ENCODE results near the gene LIMCH1. TPM values are rescaled to one million over a fixed set of nuclear protein-coding genes. Genes with fewer than 3 reads are reported as not detected.
"Not testable (repeated sequence)": the region's sequence is repeated elsewhere in the genome, so short reads cannot be mapped to it uniquely, and the experiment has no call there.

LIMCH1 gene
- total RNA-seq, 1 experiment from 2014 or later, result 3.3 TPM

GRCh38 chr4:41647383-41647782 is 109.4 kb downstream of the LIMCH1 start:
- Histone ChIP-seq H3K9ac (ENCODE audit: extremely low read depth, insufficient read length, low read length) (no peak overlapping the region), H3K14ac (ENCODE audit: insufficient read depth, low read length) (no peak overlapping the region), H4K5ac (ENCODE audit: insufficient read length, low read depth, low read length) (no peak overlapping the region), H3K79me2 (ENCODE audit: insufficient read depth, low read length) (no peaks in the 10 kb centered on the region), H2BK120ac (ENCODE audit: low read depth, low read length, poor library complexity, severe bottlenecking) (no peak overlapping the region), H4K20me1 (ENCODE audit: control insufficient read depth, insufficient read depth, insufficient read length) (no peaks in the 10 kb centered on the region), H3T11ph (ENCODE audit: low read length) (no peak overlapping the region), H2BK15ac (ENCODE audit: low read depth, low read length) (no peak overlapping the region), H3K4ac (ENCODE audit: low read depth, low read length) (no peak overlapping the region), H2BK5ac (ENCODE audit: insufficient read length, low read length) (no peak overlapping the region), H2AK5ac (ENCODE audit: insufficient read length, low read length) (no peak overlapping the region), H4K91ac (ENCODE audit: insufficient read length, low read depth, low read length) (no peak overlapping the region), H2BK12ac (ENCODE audit: insufficient read length, low read depth, low read length) (no peak overlapping the region), H3K4me1 (ENCODE audit: insufficient read depth, low read length) (peaks cover 4% of the 10 kb centered on the region; the same call in 1 of the 2 replicates), H2AFZ (ENCODE audit: low read length) (no peak overlapping the region), H3K27me3 (ENCODE audit: insufficient read depth, low read length) (peaks cover 5% of the 10 kb centered on the region; the same call in 1 of the 2 replicates), H3K4me2 (ENCODE audit: insufficient read depth, insufficient read length, low read length) (no peak overlapping the region), H3K18ac (ENCODE audit: insufficient read length, low read depth, low read length) (no peak overlapping the region), H3K23ac (ENCODE audit: insufficient read length, low read depth, low read length) (no peak overlapping the region), H3K56ac (ENCODE audit: insufficient read length, low read depth, low read length) (no peak overlapping the region), H3K23me2 (ENCODE audit: insufficient read length, low read depth, low read length, poor library complexity, severe bottlenecking) (no peaks in the 10 kb centered on the region), H3K9me3 (ENCODE audit: control insufficient read depth, low read depth, low read length) (no peaks in the 10 kb centered on the region), H3K79me1 (ENCODE audit: insufficient read depth, low read depth, low read length, poor library complexity, severe bottlenecking) (no peaks in the 10 kb centered on the region), H4K8ac (replicated peaks; ENCODE audit: insufficient read length, low read depth, low read length) (no peak overlapping the region), H3K27ac (ENCODE audit: insufficient read length, low read depth, low read length) (no peak overlapping the region), H2BK20ac (ENCODE audit: low read depth, low read length, poor library complexity, severe bottlenecking) (no peak overlapping the region)
- peaks cover 26% of the 10 kb centered on the region for H3K27me3 Mint-ChIP-seq (ENCODE audit: low read depth)
- no peak overlapping the region for H3K27ac Mint-ChIP-seq
- no peaks in the 10 kb centered on the region for H3K9me3 Mint-ChIP-seq
- peaks cover 0 to 8% (median 0%) of the 10 kb centered on the region in 3 experiments; a peak in 1 of 7 replicates for H3K36me3 Mint-ChIP-seq (ENCODE audit: insufficient read depth in 1 of 3, low read depth in 3 of 3)
- H3K4me1 Mint-ChIP-seq, result peaks cover 18 to 19% of the 10 kb centered on the region in 2 experiments
- no CpG with 5 or more reads among the region's 3 CpGs for WGBS (ENCODE audit: extremely low coverage, insufficient read length, low lambda C conversion rate)
- H3K4me3 Mint-ChIP-seq, result no peak overlapping the region
- no peak for TF ChIP-seq CTCF (conservative IDR thresholded peaks at IDR 0.05)
- no peak for DNase-seq

DNA sequence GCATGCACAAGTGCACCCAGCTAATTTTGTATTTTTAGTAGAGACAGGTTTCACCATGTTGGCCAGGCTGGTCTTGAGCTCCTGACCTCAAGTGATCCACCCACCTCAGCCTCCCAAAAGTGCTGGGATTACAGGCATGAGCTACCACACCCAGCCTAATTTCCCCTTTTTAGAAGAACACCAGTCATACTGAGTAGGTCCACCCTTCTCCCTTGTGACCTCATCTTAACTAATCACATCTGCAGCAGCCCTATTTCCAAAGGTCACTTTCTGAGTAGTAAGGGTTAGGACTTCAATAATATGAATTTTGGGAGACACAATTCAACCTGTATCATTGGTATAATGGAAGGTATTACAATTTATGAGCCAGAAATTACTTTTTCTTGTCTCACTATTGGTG is 113.2 kb downstream of the LIMCH1 start:
- H3K9ac ChIP-seq (ENCODE audit: extremely low read depth, insufficient read length, low read length); H4K20me1 ChIP-seq (ENCODE audit: control insufficient read depth, insufficient read depth, insufficient read length); H3K27me3 ChIP-seq (ENCODE audit: insufficient read depth, low read length); H3K4me3 Mint-ChIP-seq; H3K9me3 Mint-ChIP-seq; H2BK12ac ChIP-seq (ENCODE audit: insufficient read length, low read depth, low read length); H3K79me1 ChIP-seq (ENCODE audit: insufficient read depth, low read depth, low read length, poor library complexity, severe bottlenecking); H3K9me3 ChIP-seq (ENCODE audit: control insufficient read depth, low read depth, low read length); H4K8ac ChIP-seq (replicated peaks; ENCODE audit: insufficient read length, low read depth, low read length); H3K56ac ChIP-seq (ENCODE audit: insufficient read length, low read depth, low read length); H2AK5ac ChIP-seq (ENCODE audit: insufficient read length, low read length); H2BK5ac ChIP-seq (ENCODE audit: insufficient read length, low read length); H2BK15ac ChIP-seq (ENCODE audit: low read depth, low read length); H3T11ph ChIP-seq (ENCODE audit: low read length); H3K27ac Mint-ChIP-seq; H3K4me1 ChIP-seq (ENCODE audit: insufficient read depth, low read length); H3K14ac ChIP-seq (ENCODE audit: insufficient read depth, low read length); DNase-seq; H3K27ac ChIP-seq (ENCODE audit: insufficient read length, low read depth, low read length); H2BK120ac ChIP-seq (ENCODE audit: low read depth, low read length, poor library complexity, severe bottlenecking); H4K5ac ChIP-seq (ENCODE audit: insufficient read length, low read depth, low read length); H3K18ac ChIP-seq (ENCODE audit: insufficient read length, low read depth, low read length); H3K4me2 ChIP-seq (ENCODE audit: insufficient read depth, insufficient read length, low read length); H3K27me3 Mint-ChIP-seq (ENCODE audit: low read depth); H3K36me3 Mint-ChIP-seq (ENCODE audit: insufficient read depth in 1 of 3, low read depth in 3 of 3); H3K4me1 Mint-ChIP-seq; H3K79me2 ChIP-seq (ENCODE audit: insufficient read depth, low read length); H3K4ac ChIP-seq (ENCODE audit: low read depth, low read length); H3K23ac ChIP-seq (ENCODE audit: insufficient read length, low read depth, low read length); H2AFZ ChIP-seq (ENCODE audit: low read length); H3K23me2 ChIP-seq (ENCODE audit: insufficient read length, low read depth, low read length, poor library complexity, severe bottlenecking); H2BK20ac ChIP-seq (ENCODE audit: low read depth, low read length, poor library complexity, severe bottlenecking); H4K91ac ChIP-seq (ENCODE audit: insufficient read length, low read depth, low read length): not testable (repeated sequence)
